HPDE6-E6E7 (cell line): ENCODE results near the gene TPK1.
"Not testable (repeated sequence)": the region's sequence is repeated elsewhere in the genome, so short reads cannot be mapped to it uniquely, and the experiment has no call there.

ENCODE experiments used
- DNase-seq: peaks from one replicate; pipeline ENCODE4 v3.0.0; 2011; ENCODE audit warnings: missing footprints; ENCODE audit errors: extremely low spot score

The TPK1 gene

GRCh38 chr7:144824360-144824759, 11.5 kb downstream of the TPK1 start:
- peak; percentile 33 for DNase-seq

GRCh38 chr7:144822223-144822622, 13.6 kb downstream of the TPK1 start:
- no peak for DNase-seq

- DNase-seq, result no peak
Measured at GRCh38 chr7:144821067-144821466, 14.8 kb downstream of the TPK1 start.

GRCh38 chr7:144820552-144820951, 15.3 kb downstream of the TPK1 start:
- DNase-seq, result no peak

- DNase-seq, result no peak
Measured at GRCh38 chr7:144819566-144819965, 16.3 kb downstream of the TPK1 start.

GRCh38 chr7:144818511-144818910, 17.3 kb downstream of the TPK1 start:
- DNase-seq, result no peak

GRCh38 chr7:144817001-144817400, 18.9 kb downstream of the TPK1 start:
- DNase-seq, result no peak

GRCh38 chr7:144814299-144814698, 21.6 kb downstream of the TPK1 start:
- DNase-seq, result no peak

GRCh38 chr7:144812379-144813283, 23.2 kb downstream of the TPK1 start:
- no peak for DNase-seq

GRCh38 chr7:144805627-144806239, 30.1 kb downstream of the TPK1 start:
- DNase-seq, result no peak

GRCh38 chr7:144800678-144801436, 35.0 kb downstream of the TPK1 start:
- not testable (repeated sequence) for DNase-seq

- no peak for DNase-seq
Measured at GRCh38 chr7:144796919-144797318, 38.9 kb downstream of the TPK1 start.

GRCh38 chr7:144792050-144792449, 43.8 kb downstream of the TPK1 start:
- DNase-seq, result no peak

- DNase-seq, result no peak
Measured at GRCh38 chr7:144791488-144791887, 44.4 kb downstream of the TPK1 start.

- peak; percentile 8 for DNase-seq
Measured at GRCh38 chr7:144787127-144787526, 48.7 kb downstream of the TPK1 start.

GRCh38 chr7:144786522-144786921, 49.3 kb downstream of the TPK1 start:
- DNase-seq, result no peak

- DNase-seq, result no peak
Measured at GRCh38 chr7:144786079-144786478, 49.8 kb downstream of the TPK1 start.

- no peak for DNase-seq
Measured at GRCh38 chr7:144785521-144785920, 50.3 kb downstream of the TPK1 start.

GRCh38 chr7:144784943-144785342, 50.9 kb downstream of the TPK1 start:
- DNase-seq, result no peak

- no peak for DNase-seq
Measured at GRCh38 chr7:144784441-144784840, 51.4 kb downstream of the TPK1 start.

- no peak for DNase-seq
Measured at GRCh38 chr7:144782883-144783282, 53.0 kb downstream of the TPK1 start.

- no peak for DNase-seq
Measured at GRCh38 chr7:144780071-144780608, 55.7 kb downstream of the TPK1 start.
